NCI-H1436 treated with DMSO at 0.1 percent for 48 hours (cell line): Measurements from ENCODE around the gene SRSF7.
"Not testable (repeated sequence)": the region's sequence is repeated elsewhere in the genome, so short reads cannot be mapped to it uniquely, and the experiment has no call there.

ENCODE experiments used
- DNase-seq: peaks from one replicate; lab custom pipeline; 2025; lab: John Stamatoyannopoulos, UW

The SRSF7 gene

DNA sequence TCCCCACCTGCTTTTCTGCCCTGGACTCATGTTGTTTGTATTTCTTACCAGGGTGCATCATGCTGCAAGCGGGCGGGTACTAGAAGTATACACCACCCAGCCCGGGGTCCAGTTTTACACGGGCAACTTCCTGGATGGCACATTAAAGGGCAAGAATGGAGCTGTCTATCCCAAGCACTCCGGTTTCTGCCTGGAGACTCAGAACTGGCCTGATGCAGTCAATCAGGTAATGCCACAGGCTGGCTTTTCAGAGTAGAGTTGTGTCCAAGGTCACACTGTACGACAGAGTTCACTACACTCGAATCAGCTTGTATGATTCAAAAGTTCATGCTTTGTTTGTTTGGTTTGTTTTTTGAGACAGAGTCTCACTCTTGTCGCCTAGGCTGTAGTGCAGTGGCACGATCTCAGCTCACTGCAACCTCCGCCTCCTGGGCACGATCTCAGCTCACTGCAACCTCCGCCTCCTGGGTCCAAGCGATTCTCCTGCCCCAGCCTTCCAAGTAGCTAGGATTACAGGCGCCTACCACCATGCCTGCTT, 19.4 kb downstream of the SRSF7 start:
- no peak for DNase-seq

DNA sequence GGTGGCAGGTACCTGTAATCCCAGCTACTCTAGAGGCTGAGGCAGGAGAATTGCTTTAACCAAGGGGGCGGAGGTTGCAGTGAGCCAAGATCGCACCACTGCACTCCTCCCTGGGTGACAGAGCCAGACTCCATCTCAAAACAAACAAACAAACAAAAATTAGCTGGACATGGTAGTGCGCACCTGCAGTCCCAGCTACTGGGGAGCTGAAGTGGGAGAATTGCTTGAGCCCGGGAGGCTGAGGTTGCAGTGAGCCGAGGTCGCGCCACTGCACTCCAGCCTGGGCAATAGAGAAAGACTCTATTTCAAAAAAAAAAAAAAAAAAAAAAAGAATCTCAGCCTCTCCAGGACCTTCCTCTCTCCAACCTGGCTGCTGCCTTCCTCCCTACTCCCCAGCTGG, 20.1 kb downstream of the SRSF7 start:
- DNase-seq, result no peak

DNA sequence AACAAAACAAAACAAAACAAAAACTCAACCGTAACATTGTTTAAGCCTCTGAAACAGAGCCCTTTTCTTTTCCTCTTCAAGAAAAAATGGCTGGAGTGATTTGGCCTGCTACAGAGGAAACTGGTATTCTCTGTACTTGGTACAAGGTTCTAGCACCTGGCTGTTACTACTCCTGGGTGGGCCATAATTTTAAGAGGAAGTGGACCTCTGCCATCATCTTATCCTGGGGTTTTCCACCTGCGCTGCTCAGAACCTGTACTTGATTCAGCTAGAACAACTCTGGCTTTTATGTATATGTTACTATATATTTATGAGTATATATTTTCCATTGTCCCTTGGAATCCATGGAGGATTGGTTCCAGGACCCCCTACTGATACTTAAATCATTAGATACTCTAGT, 22.5 kb downstream of the SRSF7 start:
- no peak for DNase-seq

DNA sequence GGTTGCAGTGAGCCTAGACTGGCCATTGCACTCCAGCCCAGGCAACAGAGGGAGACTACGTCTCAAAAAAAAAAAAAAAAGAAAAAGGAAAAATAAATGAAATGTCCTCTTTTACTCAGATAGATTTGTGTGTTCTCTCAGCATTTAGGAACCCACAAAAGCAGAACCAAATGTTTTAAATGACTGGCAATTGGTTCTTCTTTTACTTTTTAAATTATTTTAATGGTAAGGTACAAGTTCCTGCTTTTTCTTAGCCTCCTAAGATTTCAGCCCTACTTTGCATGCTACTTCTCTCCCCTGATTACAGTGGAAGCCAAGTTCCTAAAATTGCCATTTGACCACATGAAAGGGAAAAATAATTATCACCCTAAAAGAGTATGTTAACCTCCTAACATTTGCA, 23.5 kb downstream of the SRSF7 start:
- no peak for DNase-seq

DNA sequence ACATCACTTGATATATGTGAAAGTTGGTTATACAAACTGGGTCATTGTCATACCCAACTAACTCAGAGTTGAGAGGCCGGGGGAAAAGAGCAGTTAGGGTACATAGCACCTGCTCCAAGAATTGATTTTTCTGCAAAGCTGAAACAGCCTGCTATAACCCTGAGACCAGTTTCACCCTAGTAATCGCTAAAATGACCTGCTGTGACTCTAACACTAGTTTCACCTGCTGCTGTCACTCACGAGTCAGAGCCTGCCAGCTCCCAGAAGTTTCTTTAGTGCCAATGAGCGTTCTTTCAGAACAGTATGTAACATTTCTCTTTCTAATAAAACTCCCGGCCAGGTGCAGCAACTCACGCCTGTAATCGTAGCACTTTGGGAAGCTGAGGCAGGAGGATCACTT, 28.0 kb downstream of the SRSF7 start:
- no peak for DNase-seq

DNA sequence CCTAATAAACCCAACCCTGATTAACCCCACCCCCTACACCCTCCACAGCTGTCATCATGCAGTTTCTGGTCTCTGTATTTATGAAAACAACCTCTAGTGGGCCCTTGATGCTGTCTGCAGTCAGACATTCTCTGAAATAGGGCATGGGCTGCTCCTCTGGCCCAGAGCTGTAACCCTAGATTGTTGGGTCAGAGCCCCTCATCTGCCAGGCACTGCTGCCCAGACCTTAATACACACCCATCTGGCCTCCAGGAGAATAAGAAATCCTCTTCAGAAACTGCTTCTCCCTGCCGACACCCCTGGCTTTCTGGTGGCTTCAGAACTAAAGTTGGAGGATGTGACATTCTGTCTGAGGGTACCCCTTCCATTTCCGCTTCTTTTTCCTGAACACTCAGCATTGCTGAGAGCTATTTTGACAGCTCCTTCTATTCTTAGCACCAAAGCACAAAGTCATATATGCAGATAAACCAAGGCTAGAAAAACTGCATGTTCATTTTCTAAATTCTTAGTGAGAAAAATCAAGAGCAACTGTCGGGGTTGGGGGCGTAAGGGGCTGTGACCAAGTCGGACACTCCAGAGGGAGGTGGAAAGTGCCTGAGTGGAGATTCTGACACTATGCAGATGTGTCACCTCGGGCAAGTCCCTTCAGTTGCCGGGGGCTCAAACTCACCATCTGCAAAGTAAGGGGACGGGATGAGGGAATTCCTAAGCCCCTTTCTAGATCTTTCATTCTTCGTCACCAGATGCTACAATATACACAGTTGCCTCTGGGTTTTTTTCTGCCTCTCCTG, 28.7 kb downstream of the SRSF7 start:
- no peak for DNase-seq

DNA sequence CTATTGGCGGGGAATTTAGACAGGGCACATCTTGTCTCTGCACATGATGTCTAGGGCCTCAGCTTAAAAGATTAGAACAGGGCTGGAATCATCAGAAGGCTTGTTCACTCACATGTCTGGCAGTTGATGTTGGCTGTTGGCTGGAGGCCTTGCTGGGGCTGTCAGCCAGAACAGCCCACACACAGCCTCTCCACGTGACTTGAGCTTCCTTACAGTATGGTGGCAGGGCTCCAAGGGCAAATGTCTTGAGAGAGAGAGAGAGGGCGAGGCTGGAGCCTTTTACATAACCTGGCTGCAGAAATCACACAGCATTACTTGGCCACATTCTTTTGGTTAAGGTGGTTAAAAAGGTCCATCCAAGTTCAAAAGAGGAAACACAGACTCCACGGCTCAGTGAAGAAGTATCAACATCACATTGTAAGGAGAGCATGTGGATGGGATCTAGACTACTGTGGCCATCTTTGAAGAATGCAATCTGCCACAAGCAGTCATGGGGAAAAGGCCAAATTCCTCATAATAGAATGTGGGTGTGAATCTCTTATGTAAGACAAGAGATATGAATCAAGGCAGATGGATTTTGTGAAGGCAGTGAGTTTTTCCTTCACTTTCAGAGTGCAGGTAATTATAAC, 30.4 kb downstream of the SRSF7 start:
- no peak for DNase-seq

DNA sequence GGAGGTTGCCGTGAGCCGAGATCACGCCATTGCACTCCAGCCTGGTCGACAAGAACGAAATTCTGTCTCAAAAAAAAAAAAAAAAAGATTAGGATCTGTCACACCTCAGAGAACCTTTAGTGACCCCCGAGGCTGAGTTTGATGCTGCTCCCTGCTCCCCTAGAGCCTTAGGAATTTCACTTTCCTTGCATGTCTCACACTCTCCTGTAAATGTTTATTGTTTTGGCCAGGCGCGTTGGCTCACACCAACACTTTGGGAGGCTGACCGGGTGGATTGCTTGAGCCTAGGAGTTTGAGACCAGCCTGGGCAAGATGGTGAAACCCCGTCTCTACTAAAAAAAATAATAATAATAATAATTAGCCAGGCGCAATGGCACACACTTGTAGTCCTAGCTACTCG, 31.5 kb downstream of the SRSF7 start:
- DNase-seq, result no peak

DNA sequence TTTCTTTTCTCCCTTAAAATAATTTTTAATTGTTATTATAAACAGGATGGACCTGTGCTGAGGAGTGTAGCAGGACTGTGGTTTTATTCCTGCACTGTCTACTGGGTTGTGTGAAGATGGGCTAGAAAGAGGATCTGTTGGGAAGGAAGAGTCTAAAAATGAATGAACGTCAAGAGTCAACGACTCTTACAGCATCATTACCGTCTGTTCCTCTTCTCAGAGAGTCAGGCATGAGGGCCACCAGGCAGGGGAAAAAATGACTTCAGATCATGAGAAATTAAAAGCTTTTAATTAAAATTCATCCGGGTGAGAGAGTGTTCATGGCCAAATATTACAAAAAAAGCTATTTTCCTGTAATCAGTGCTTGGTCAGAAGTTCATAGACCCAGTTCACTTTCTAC, 32.6 kb downstream of the SRSF7 start:
- no peak for DNase-seq

DNA sequence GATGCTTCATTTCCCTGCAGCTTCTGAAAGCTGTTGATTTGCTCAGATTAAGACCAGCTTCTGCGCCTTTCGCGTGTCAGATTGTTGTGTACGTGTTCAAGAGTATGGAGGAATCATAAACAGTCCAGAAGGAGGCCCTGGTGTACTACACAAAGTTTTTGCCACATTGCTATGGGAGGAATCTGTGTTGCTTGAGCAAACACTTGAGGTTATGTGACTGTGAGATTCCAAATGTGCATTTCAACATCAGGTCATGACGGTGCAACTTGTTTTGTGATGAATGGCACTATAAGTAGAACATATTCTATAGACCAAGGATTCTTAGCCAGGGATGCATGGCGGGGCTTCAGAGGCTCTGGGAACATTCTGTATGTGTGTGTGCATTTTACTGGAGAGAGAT, 35.0 kb downstream of the SRSF7 start:
- DNase-seq, result no peak

DNA sequence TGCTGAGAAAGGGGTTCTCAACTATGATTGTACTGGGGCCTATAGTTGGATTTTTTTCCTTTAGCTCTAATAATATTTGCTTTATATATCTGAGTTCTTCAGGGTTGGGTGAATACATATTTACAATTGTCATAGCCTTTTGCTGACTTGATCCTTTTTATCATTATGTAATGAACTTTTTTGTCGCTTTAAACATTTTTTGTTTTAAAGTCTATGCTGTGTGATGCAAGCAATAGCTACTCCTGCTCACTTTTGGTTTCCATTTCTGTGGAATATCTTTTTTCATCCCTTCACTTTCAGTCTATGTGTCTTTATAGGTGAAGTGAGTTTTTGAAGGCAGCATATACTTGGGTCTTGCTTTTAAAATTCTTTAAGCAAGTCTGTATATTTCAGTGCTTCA, 36.2 kb downstream of the SRSF7 start:
- DNase-seq, result not testable (repeated sequence)

DNA sequence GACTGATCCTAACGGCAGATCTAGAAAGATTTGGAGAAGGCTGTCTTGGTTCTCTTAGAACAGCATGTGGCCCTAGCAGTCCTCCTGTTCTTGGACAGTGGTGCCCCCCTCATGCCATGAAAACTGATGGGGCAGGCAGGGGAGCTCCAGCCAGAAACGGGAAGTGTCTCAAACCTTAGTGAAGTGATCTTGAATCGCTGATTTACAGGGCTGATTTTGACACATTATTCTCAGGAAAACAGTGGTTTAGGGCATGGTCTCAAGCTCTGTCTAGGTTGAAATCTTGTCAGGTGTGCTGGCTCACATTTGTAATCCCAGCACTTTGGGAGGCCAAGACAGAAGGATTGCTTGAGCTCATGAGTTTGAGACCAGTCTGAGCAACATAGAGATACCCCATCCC, 37.8 kb downstream of the SRSF7 start:
- no peak for DNase-seq

DNA sequence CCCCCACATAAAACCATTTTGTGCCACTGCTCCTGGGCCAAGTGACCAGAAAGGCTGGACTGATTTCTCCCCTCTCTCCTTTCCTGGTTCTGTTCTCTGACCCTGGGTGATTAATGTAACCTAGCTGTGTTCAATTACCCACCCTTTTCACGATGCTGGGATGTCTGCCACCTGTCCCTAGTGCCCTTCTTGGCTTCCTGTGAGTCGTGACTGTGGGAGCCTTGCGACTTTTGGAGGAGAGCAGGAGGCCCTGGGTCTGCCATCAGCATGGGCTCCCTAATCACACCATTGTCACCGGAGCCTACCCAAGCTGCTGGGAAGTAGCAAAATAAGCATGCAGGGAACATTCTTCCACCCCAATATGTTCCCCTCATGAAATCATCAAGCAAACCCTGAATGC, 38.3 kb downstream of the SRSF7 start:
- no peak for DNase-seq

DNA sequence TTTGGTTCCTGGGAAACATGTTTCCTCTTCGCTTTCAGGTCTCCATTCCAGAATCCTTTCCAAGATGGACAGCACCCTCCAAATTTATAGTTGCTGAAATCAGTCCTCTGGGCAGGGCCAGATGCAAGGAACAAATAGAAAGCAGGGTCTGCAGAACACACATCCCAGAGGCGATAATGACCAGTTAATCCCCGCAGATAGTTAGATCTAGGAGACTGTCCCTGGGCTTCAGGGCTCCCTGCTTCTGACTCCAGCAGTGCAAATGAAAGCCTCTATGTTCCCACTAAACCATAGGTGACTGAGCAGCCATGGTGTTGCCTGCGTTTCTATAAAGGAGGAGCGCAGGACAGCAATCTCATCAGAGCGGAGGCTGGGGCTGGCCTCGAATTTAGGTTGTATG, 38.7 kb downstream of the SRSF7 start:
- DNase-seq, result no peak

DNA sequence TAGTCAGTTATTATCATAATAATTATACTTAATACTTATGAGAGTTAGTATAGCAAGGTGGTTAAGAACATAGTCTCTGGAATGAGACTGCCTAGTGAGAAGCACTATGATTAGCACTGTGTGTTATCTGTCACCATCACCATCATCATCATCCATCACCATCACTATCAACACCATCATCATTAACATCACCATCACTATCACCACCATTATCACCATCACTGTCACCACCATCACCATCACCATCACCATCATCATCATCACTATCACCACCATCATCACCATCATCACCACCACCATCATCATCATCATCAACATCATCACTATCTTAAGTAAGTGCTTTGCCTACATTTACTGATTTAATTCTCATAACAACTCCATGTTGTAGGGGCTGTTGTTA, 39.6 kb downstream of the SRSF7 start:
- DNase-seq, result no peak

DNA sequence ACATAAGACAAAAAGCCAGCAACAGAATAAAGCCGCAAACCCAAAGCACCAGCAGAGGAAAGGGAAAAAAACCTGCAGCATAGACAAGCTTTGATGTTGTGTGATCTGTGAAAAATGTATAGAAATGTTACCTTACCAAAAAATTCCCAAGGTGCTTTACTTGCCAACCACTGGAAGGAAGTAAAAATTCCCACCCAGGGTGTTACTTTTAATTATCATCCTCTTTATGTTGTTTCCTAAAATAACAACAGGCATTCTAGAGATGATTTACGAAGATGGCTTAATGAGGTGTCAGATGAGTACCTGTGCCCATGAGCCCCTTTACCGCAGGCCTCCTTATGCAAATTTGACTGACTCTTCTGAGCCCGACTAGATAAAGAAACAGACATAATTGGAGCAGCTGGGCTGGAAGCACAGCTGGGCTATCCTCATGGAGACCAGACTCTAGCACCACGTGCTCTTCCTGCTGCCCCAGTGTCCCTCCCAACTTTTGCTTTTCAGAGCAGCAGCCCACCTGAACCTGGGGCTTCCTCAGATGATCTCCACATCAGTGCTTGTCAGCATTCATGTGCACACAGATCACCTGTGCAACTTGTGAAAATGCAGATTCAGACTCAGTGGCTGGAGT, 41.5 kb downstream of the SRSF7 start:
- no peak for DNase-seq

DNA sequence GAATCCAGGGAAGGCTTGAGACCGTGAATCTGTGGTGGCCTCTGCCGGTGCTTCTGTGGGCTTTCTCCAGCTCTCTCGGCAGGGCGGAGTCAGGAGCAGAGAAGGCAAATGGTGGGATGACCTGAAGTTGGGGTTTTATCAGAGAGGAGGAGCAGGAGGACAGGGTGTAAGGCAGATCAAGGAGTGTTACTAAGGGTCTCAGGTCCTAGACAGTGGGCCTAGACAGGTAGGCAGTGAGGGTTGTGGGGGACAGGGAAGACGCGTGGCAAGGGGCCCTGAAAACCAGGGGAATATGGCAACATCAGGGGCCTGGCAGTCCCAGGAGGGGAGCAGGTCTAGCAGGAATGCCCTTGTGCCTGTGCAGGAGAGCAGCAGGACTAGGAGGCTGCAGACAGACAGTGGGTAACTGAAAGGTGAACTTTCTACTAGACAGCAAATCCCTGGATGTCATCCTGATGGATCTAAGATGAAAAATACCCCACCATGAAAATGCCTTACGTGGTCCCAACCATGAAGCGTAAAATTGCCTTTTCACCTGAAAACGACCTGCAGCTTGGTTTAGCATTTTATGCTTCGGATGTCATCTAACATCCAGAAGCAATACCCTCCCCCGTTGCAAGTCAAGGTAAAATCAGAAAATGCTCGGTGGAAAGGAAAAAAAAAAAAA, 42.1 kb downstream of the SRSF7 start:
- DNase-seq, result no peak

DNA sequence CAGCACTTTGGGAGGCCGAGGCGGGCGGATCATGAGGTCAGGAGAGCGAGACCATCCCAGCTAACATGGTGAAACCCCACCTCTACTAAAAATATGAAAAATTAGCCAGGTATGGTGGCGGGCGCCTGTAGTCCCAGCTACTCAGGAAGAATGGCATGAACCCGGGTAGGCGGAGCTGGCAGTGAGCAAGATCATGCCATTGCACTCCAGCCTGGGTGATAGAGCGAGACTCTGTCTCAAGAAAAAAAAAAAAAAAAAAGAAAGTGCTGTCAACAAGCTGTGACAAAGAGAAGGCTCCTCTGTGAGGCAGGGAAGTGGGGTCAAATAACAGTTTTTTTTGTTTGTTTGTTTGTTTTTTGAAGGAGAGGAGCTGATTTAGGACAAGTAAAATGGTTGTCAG, 42.7 kb downstream of the SRSF7 start:
- DNase-seq, result not testable (repeated sequence)

DNA sequence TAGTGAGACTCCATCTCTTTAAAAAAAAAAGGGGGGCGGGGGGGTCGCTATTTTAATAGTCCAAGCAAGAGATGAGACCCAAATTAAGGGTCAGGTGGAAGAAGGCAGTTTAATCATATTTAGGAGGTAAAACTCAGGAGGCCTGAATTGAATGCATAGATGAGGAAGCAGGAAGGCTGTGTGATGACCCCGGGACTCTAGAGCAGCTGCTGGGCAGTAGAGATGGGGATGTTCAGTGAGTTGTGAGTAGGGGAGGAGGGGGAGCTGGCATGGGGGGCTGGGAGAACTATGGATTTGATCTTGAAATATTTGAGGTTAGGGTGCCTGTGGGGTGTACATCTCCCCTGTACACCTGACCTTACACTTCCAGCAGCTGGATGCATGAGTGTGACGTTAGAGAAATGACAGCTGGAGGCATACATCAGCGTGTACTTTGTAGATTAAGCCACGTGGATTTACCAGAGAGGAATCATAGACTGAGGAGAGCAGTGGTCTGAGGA, 44.3 kb downstream of the SRSF7 start:
- no peak for DNase-seq

DNA sequence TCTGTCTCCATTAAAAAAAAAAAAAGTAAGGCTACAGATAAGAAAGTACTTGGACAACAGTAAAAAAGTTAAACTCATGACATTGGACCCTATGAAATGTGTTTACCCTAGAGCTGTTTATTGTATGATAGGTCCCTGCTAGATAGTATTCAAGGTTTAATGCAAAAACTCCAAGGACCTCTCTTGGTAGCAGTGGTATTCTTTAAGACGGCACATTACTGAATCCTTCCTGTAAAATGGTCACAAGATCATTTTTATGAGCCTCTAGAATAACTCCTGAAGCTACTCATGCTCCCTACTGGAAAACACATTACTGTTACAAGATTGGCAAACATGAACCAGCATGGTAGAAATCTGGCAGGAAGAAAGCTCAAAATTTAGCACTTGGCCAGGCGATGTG, 46.5 kb downstream of the SRSF7 start:
- no peak for DNase-seq

DNA sequence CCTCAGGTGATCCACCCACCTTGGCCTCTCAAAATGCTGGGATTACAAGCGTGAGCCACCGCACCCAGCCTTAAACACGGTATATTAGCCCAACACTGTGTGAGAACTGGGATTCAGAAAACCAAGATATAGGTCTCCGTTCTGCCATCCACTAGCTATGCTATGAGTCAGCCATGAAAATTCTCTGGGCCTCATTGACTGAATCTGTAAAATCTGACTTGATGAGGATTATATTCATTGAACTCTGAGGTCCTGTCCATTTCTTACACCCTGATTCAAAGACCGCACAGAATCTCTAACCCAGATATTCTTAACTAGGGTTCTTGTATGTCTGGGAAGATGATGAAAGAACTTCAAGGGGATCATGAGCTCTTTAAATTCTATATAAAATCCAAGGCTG, 47.8 kb downstream of the SRSF7 start:
- not testable (repeated sequence) for DNase-seq

DNA sequence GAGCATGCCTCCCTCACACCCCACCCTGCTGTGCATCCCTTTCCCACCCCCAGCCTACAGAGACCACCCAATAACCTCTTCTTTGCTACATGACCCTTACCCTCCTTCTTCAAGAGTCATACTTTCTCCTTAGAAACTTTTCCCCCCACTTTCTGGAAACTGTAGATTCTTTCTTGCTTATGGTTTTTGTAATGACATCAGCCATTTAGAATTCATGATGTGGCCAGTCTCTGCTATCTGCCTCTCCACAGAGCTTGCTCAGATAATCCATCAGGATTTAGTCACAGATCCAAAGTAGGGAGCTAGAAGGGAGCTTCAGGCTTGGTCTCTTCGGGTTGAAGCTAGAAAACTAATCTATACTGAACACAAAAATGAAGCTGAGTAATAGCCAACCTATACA, 48.7 kb downstream of the SRSF7 start:
- no peak for DNase-seq

DNA sequence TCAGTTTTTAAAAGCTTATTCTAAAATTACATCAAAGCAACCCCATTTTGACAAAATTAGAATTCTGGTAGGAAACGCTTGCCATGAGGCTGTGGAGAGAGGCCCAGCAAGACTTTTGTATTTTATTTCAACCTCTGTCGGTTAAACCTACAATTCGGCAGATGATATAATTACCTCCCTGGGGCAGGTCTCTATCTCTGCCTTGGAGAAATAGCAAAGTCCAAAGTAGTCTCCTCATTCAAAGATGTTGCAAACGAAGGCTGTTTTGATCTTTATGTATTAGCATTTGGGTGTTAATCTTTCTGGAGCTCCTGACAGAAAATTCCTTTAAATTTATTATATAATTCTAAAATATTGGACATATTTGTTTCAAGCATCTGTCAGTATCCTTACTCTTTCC, 49.6 kb downstream of the SRSF7 start:
- no peak for DNase-seq
